Heart right ventricle (tissue), 16 donors: ENCODE data around the gene TIMELESS. TPM values are rescaled to one million over a fixed set of nuclear protein-coding genes. Genes with fewer than 3 reads are reported as not detected.

Source experiments
- ATAC-seq, 8 donors: fragments of 200-7000 bp; cut with Tn5 transposase; one replicate each; pipeline ENCODE4 v1.9.1; 2020; ENCODE audit warnings: mild to moderate bottlenecking in 8 of 8, moderate library complexity in 8 of 8, moderate number of reproducible peaks in 1 of 8
- DNase-seq, 2 donors: peaks; one replicate each; pipeline ENCODE4 v3.0.0-alpha.2; 2020
- H3K27ac ChIP-seq, 10 donors: fragments of 200-600 bp; sonication (generic) in 2 of 10; one replicate each; pipeline versions ENCODE4 v1.5.0 to v1.8.0; 2020 to 2022; ENCODE audit warnings: mild to moderate bottlenecking in 3 of 10
- H3K27me3 ChIP-seq, 7 donors: fragments of 200-600 bp; one replicate each; pipeline ENCODE4 v1.8.0; 2021 to 2022; ENCODE audit warnings: mild to moderate bottlenecking in 2 of 7
- H3K36me3 ChIP-seq, 9 donors: fragments of 200-600 bp; sonication (generic) in 1 of 9; one replicate each; pipeline versions ENCODE4 v1.5.0 to v1.8.0; 2020 to 2022; ENCODE audit warnings: mild to moderate bottlenecking in 2 of 9
- H3K4me1 ChIP-seq, 9 donors: fragments of 200-600 bp; sonication (generic) in 1 of 9; one replicate each; pipeline versions ENCODE4 v1.5.0 to v1.8.0; 2020 to 2022; ENCODE audit warnings: mild to moderate bottlenecking in 4 of 9
- H3K4me3 ChIP-seq, 10 donors: fragments of 200-600 bp; sonication (generic) in 2 of 10; one replicate each; pipeline versions ENCODE4 v1.5.0 to v1.8.0; 2020 to 2022; ENCODE audit warnings: mild to moderate bottlenecking in 7 of 10, moderate library complexity in 2 of 10
- H3K9me3 ChIP-seq, 11 donors: fragments of 200-600 bp in 10 of 11; sonication (generic) in 2 of 11; one replicate each; pipeline versions ENCODE4 v1.5.0 to v1.8.0; 2013 to 2022; ENCODE audit warnings: mild to moderate bottlenecking in 2 of 11, control low read depth in 1 of 11, moderate library complexity in 1 of 11
- CTCF ChIP-seq, 9 donors: fragments of 200-600 bp; sonication (generic) in 2 of 9; IDR thresholded peaks; one replicate each; pipeline versions ENCODE4 v1.5.0 to v1.8.0; 2021 to 2022; ENCODE audit warnings: antibody characterized with exemption in 9 of 9, mild to moderate bottlenecking in 5 of 9, moderate library complexity in 1 of 9
- WGBS, 2 donors: extraction: QIAGEN DNeasy Blood & Tissue Kit; methylation state at CpG; one replicate each; pipeline ENCODE4 v1.1.7; 2013; ENCODE audit warnings: inconsistent platforms in 1 of 2; 5-methylcytosine and 5-hydroxymethylcytosine counted together
- intact Hi-C, 10 donors: fragments of 100-400 bp; cut with DNase I; formaldehyde crosslinking; loops; one replicate each; pipeline versions ENCODE4 v1.11.1 to v1.14.2; 2022
- polyA plus RNA-seq, 2 donors: library from polyadenylated mRNA; stranded (reverse); fragments of 200-250 nt; gene quantifications; one replicate each; pipeline ENCODE4 v1.2.3, GENCODE V29; 2013
- total RNA-seq, 10 donors: library from RNA; stranded (reverse); fragmentation: NEBNext Ultra II Directional in 3 of 10; extraction: Animal tissue kit (Norgen Biotek cat#: 25700) in 3 of 10; gene quantifications; one replicate each; pipeline versions ENCODE4 v1.2.1 to v1.2.4, GENCODE V29; 2021 to 2023
- donor health status: Arrhythmogenic right ventricular cardiomyopathy.
- donor health status: ischemic (EF 13 %, LVEDD 7.1; RV severe dilation, severe dysfunction).
- donor health status: healthy with polysubstance abuse.
- donor health status: DM: no; HTN: yes; CAD: no.
- donor health status: DM: no; HTN: no; CAD: no.
- donor health status: ischemic (EF 25% LVEDD 6.9; RV normal size, moderate dysfunction).
- donor health status: ischemic (EF 25% LVEDD 5.7; RV mildly dilated, moderate dysfunction).
- donor health status: healthy.
- donor health status: DM: yes; HTN: yes; CAD: no.
- donor health status: Ischemic cardiomyopathy.
- donor health status: ischemic (EF 35%, LVEDD 5.7; RV mildly dilated, moderate dysfunction).
- donor health status: nonischemic (EF 11% LVEDD 7.7; RV severe dilation, severe dysfunction).
- donor health status: DM: yes; HTN: yes; CAD: no.
- donor health status: PGD.
- donor health status: ischemic (EF 29% LVEDD 5.4; RV normal size, mild dysfunction).
- donor health status: nonischemic (EF 23%, LVEDD 6.1; RV moderate dilation, normal function).

The TIMELESS gene
- total and polyA plus RNA-seq, 12 donors = 1.0 to 5.2 (median 2.2) TPM

DNA sequence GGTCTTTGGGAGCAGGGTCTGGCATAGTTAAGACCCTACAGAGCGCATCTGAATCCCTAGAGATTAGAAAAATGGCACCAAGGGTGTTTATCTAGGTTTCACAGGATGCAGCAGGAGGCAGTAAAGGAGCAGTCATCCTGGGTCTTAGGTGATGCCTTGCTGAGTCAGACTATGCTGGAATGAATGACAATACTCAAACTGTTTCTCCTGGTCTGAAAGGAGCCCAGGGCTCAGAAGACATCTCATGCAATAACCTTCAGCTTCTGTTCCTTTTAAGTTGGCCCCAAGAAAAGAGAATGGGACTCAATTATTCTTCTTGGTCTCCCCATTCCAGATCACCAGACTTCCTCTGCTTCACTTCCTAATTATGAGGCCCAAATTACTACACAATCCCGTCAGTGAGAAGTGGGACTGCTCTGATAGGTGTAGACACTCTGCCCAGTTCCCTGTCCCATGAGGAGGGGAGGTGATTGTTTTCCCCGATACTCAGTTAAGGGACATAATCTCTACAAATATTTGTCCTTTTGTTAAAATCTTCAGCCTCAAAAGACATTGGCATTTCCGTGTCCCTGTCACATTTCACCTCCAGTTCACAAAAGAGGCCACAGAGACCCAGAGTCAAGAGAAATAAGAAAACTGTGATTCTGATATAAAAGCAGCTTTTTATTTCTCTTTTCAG lies 71.8 kb downstream of the TIMELESS start:
- intact Hi-C loops = loop anchor here in 1 of 10 donors (10.0 kb wide), 1 partner anchor 67 kb away; the partner anchor contains the start of gene TIMELESS

DNA sequence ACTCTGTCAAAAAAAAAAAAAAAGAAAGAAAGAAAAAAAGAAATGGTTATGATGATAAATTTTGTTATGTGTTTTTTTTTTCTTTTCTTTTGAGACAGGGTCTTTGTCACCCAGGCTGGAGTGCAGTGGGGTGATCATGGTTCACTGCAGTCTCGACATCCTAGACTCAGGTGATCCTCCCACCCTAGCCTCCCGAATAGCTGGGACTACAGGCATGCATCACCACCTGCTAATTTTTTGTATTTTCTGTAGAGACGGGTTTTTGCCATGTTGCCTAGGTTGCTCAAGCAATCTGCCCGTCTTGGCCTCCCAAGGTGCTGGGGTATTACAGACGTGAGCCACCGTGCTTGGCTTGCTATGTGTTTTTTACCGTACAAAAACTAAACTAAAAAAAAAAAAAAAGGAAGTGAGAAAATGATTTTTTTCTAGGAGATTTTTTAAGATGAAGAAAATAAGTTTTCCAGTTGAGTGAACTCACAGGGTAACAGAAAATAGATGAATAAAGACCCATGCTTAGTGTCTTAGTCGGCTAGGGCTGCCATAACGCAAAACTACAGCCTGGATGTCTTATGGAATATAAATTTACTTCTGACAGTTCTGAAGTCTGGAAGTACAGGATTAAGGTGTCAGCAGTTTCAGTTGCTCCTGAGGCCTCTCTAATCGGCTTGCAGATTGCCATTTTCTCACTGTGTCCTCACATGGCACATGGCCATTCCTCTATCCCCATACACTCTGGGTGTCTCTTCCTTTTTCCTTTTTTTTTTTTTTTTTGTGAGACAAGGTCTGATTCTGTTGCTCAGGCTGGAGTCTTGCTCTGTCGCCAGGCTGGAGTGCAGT lies 73.4 kb downstream of the TIMELESS start:
- no peak for DNase-seq
- Histone ChIP-seq H3K9me3 (peaks cover 0 to 6% (median 0%) of the 10 kb centered on the region in 11 donors), H3K4me1 (peaks cover 0 to 10% (median 0%) of the 10 kb centered on the region in 9 donors), H3K36me3 (no peaks in the 10 kb centered on the region), H3K27ac (no peak overlapping the region), H3K27me3 (peaks cover 0 to under 1% (median 0%) of the 10 kb centered on the region in 7 donors), H3K4me3 (no peak overlapping the region)
- ATAC-seq = no peak
- TF ChIP-seq CTCF (IDR thresholded peaks at IDR 0.05) = no peak
- 83 to 87% methylated on average over 11 of the region's 11 CpGs for WGBS, 2 donors
- intact Hi-C loops = loop anchor here in 1 of 10 donors (10.0 kb wide), 1 partner anchor 69 kb away; the partner anchor contains the start of gene TIMELESS

More for the DNA sequence above, 71.8 kb downstream of the TIMELESS start:
- no peaks in the 10 kb centered on the region for H3K36me3 ChIP-seq
- no peak for TF ChIP-seq CTCF (IDR thresholded peaks at IDR 0.05)
- peaks cover 0 to 10% (median 0%) of the 10 kb centered on the region in 9 donors for H3K4me1 ChIP-seq
- H3K27ac ChIP-seq = no peak overlapping the region
- peaks cover 0 to 6% (median 0%) of the 10 kb centered on the region in 11 donors for H3K9me3 ChIP-seq
- no peak overlapping the region for H3K4me3 ChIP-seq
- ATAC-seq (no peak), DNase-seq (no peak)
- WGBS, 2 donors = 65 to 69% methylated on average over 4 of the region's 4 CpGs
- H3K27me3 ChIP-seq = no peaks in the 10 kb centered on the region

GRCh38 chr12:56374726-56375597 lies 74.3 kb downstream of the TIMELESS start:
- H3K36me3 ChIP-seq = no peaks in the 10 kb centered on the region
- peaks cover 0 to 4% (median 0%) of the 10 kb centered on the region in 7 donors for H3K27me3 ChIP-seq
- no peak overlapping the region for H3K27ac ChIP-seq
- H3K9me3 ChIP-seq = peaks cover 0 to 6% (median 0%) of the 10 kb centered on the region in 11 donors
- no peak overlapping the region for H3K4me3 ChIP-seq
- intact Hi-C loops = loop anchor here in 2 of 10 donors (5.0 to 10.0 kb wide), 2 partner anchors 62 to 70 kb away; partner anchors contain the start of gene TIMELESS (in 1 of the 2)
- ATAC-seq (no peak), DNase-seq (no peak)
- 75 to 77% methylated on average over 7 of the region's 7 CpGs for WGBS, 2 donors
- TF ChIP-seq CTCF (IDR thresholded peaks at IDR 0.05) = no peak
- peaks cover 0 to 10% (median 0%) of the 10 kb centered on the region in 9 donors for H3K4me1 ChIP-seq
